Stomach (tissue), 9 donors: ENCODE results near the gene ATP5F1A. TPM values are rescaled to one million over a fixed set of nuclear protein-coding genes. Genes with fewer than 3 reads are reported as not detected.

ENCODE experiments used
- DNase-seq, 2 donors: peaks; one replicate each; pipeline versions ENCODE4 v3.0.0 to v3.0.0-alpha.2; 2013 to 2019
- H3K27ac ChIP-seq, 5 donors: fragments of 200-600 bp in 4 of 5; sonication (generic) in 4 of 5; one replicate each; pipeline ENCODE4 v1.5.1; 2013 to 2019; ENCODE audit warnings: mild to moderate bottlenecking in 1 of 5, moderate library complexity in 1 of 5
- H3K27me3 ChIP-seq, 3 donors: fragments of 200-600 bp; sonication (generic); one replicate each; pipeline ENCODE4 v1.5.1; 2017 to 2019; ENCODE audit warnings: mixed run types in 1 of 3
- H3K36me3 ChIP-seq, 4 donors: fragments of 200-600 bp; sonication (generic); 1 replicate in 3 of 4; 2 replicates in 1 of 4; pipeline ENCODE4 v1.5.1; 2016 to 2019
- H3K4me1 ChIP-seq, 4 donors: fragments of 200-600 bp; sonication (generic); one replicate each; pipeline ENCODE4 v1.5.1; 2016 to 2019
- H3K4me3 ChIP-seq, 4 donors: fragments of 200-600 bp; sonication (generic) in 3 of 4; one replicate each; pipeline ENCODE4 v1.5.1; 2016 to 2019; ENCODE audit warnings: mild to moderate bottlenecking in 1 of 4
- H3K9me3 ChIP-seq, 4 donors: fragments of 200-600 bp; sonication (generic); one replicate each; pipeline ENCODE4 v1.5.1; 2016 to 2019
- CTCF ChIP-seq, 7 experiments: fragments of 450-650 bp in 4 of 7; fragments of 200-600 bp in 3 of 7; sonication (generic) in 3 of 7; IDR thresholded peaks; one replicate each; pipeline ENCODE4 v1.5.1; 2016 to 2019; ENCODE audit warnings: antibody characterized with exemption in 7 of 7, control low read depth in 2 of 7, mild to moderate bottlenecking in 1 of 7
- EP300 ChIP-seq: sonication (generic); formaldehyde crosslinking; IDR thresholded peaks from one replicate; pipeline ENCODE4 v1.6.1; 2017; ENCODE audit warnings: antibody characterized with exemption
- POLR2A ChIP-seq, 4 donors: fragments of 450-650 bp; IDR thresholded peaks; one replicate each; pipeline ENCODE4 v1.6.1; 2016; ENCODE audit warnings: antibody characterized with exemption in 4 of 4, control low read depth in 2 of 4, mild to moderate bottlenecking in 1 of 4, moderate library complexity in 1 of 4
- POLR2AphosphoS5 ChIP-seq, 3 donors: sonication (generic); formaldehyde crosslinking; IDR thresholded peaks; one replicate each; pipeline ENCODE4 v1.6.1; 2016; ENCODE audit warnings: antibody characterized with exemption in 3 of 3
- WGBS, 5 donors: extraction: QIAGEN DNeasy Blood & Tissue Kit in 3 of 5; methylation state at CpG; one replicate each; pipeline versions ENCODE4 v1.1.5 to v1.1.7; 2013 to 2018; 5-methylcytosine and 5-hydroxymethylcytosine counted together
- intact Hi-C: fragments of 100-400 bp; cut with DNase I; formaldehyde crosslinking; loops from one replicate; pipeline ENCODE4 v1.15.1; 2023; ENCODE audit warnings: low total_unique reads
- polyA plus RNA-seq, 3 donors: library from polyadenylated mRNA; stranded (reverse); fragments of 200-250 nt; gene quantifications; one replicate each; pipeline ENCODE4 v1.2.3, GENCODE V29; 2013
- total RNA-seq, 5 donors: library from RNA; depleted of rRNA; stranded (reverse); fragments of >200 nt; gene quantifications; one replicate each; pipeline versions ENCODE4 v1.1.0 to v1.2.3, GENCODE V29; 2014 to 2016
- donor health status: healthy with polysubstance abuse.
- donor health status: Bipolar disorder and iron deficiency.
- donor health status: healthy.

The ATP5F1A gene
- total and polyA plus RNA-seq, 8 donors = 82.9 to 631 (median 389) TPM

GRCh38 chr18:46070815-46071652 is 27.1 kb downstream of the ATP5F1A start:
- no peaks in the 10 kb centered on the region for H3K27me3 ChIP-seq
- H3K4me3 ChIP-seq = peak overlapping the region; percentile 70 to 94 (median 90)
- DNase-seq = peak in 1 of 2 donors; percentile 17
- TF ChIP-seq EP300 = no peak
- no peak for TF ChIP-seq CTCF (IDR thresholded peaks at IDR 0.05)
- TF ChIP-seq POLR2A (IDR thresholded peaks at IDR 0.05) = no peak
- TF ChIP-seq POLR2AphosphoS5 (IDR thresholded peaks at IDR 0.05) = no peak
- peaks cover 17 to 57% (median 39%) of the 10 kb centered on the region in 4 donors for H3K4me1 ChIP-seq
- H3K36me3 ChIP-seq = no peaks in the 10 kb centered on the region
- H3K27ac ChIP-seq = peak overlapping the region; percentile 71 to 85 (median 76)
- intact Hi-C loops = loop anchor here (10.0 kb wide), 1 partner anchor 106 kb away; the partner anchor contains the start of gene EPG5
- WGBS, 5 donors = 24 to 51% (median 28%) methylated on average over 10 to 13 of the region's 13 CpGs
- no peaks in the 10 kb centered on the region for H3K9me3 ChIP-seq

GRCh38 chr18:46070232-46070631 is 27.9 kb downstream of the ATP5F1A start:
- no peaks in the 10 kb centered on the region for H3K9me3 ChIP-seq
- DNase-seq = no peak
- intact Hi-C loops = loop anchor here (10.0 kb wide), 1 partner anchor 105 kb away; the partner anchor contains the start of gene EPG5
- H3K4me3 ChIP-seq = peak overlapping the region in 2 of 4 donors; percentile 86 to 94
- peak overlapping the region in 1 of 5 donors; percentile 85 for H3K27ac ChIP-seq
- H3K36me3 ChIP-seq = no peaks in the 10 kb centered on the region
- H3K27me3 ChIP-seq = no peaks in the 10 kb centered on the region
- 74 to 92% (median 86%) methylated on average over 4 to 6 of the region's 6 CpGs for WGBS, 5 donors
- no peak for TF ChIP-seq CTCF (IDR thresholded peaks at IDR 0.05)
- no peak for TF ChIP-seq POLR2A (IDR thresholded peaks at IDR 0.05)
- TF ChIP-seq POLR2AphosphoS5 (IDR thresholded peaks at IDR 0.05) = no peak
- TF ChIP-seq EP300 = no peak
- H3K4me1 ChIP-seq = peaks cover 17 to 57% (median 39%) of the 10 kb centered on the region in 4 donors

GRCh38 chr18:46069524-46069923 is 28.6 kb downstream of the ATP5F1A start:
- DNase-seq = no peak
- intact Hi-C loops = loop anchor here (10.0 kb wide), 1 partner anchor 385 kb away; no protein-coding TSS in a partner anchor
- Histone ChIP-seq H3K27ac (peak overlapping the region in 2 of 5 donors; percentile 8 to 20), H3K36me3 (no peaks in the 10 kb centered on the region), H3K9me3 (no peaks in the 10 kb centered on the region), H3K4me3 (peak overlapping the region in 1 of 4 donors; percentile 86), H3K4me1 (peaks cover 17 to 57% (median 39%) of the 10 kb centered on the region in 4 donors), H3K27me3 (no peaks in the 10 kb centered on the region)
- 59 to 66% (median 63%) methylated on average over 4 of the region's 4 CpGs for WGBS, 5 donors
- no peak for TF ChIP-seq POLR2AphosphoS5 (IDR thresholded peaks at IDR 0.05)
- no peak for TF ChIP-seq CTCF (IDR thresholded peaks at IDR 0.05)
- no peak for TF ChIP-seq POLR2A (IDR thresholded peaks at IDR 0.05)

- Histone ChIP-seq H3K27ac (no peak overlapping the region), H3K4me3 (no peak overlapping the region), H3K27me3 (no peaks in the 10 kb centered on the region), H3K4me1 (peaks cover 17 to 57% (median 39%) of the 10 kb centered on the region in 4 donors), H3K9me3 (no peaks in the 10 kb centered on the region), H3K36me3 (no peaks in the 10 kb centered on the region)
- intact Hi-C loops = loop anchor here (10.0 kb wide), 1 partner anchor 384 kb away; no protein-coding TSS in a partner anchor
- TF ChIP-seq EP300 (no peak), POLR2AphosphoS5 (IDR thresholded peaks at IDR 0.05) (no peak), CTCF (IDR thresholded peaks at IDR 0.05) (no peak), POLR2A (IDR thresholded peaks at IDR 0.05) (no peak)
- DNase-seq = no peak
- 14 to 44% (median 25%) methylated on average over 1 of the region's 1 CpG for WGBS, 5 donors
Observed at GRCh38 chr18:46068763-46069162, 29.3 kb downstream of the ATP5F1A start.
